ENCODE results near the gene TNFAIP8L1. TPM values are rescaled to one million over a fixed set of nuclear protein-coding genes. Genes with fewer than 3 reads are reported as not detected.

Gene TNFAIP8L1
- total and polyA plus RNA-seq, 4 donors: 15.6 to 29.0 (median 20.1) TPM

DNA sequence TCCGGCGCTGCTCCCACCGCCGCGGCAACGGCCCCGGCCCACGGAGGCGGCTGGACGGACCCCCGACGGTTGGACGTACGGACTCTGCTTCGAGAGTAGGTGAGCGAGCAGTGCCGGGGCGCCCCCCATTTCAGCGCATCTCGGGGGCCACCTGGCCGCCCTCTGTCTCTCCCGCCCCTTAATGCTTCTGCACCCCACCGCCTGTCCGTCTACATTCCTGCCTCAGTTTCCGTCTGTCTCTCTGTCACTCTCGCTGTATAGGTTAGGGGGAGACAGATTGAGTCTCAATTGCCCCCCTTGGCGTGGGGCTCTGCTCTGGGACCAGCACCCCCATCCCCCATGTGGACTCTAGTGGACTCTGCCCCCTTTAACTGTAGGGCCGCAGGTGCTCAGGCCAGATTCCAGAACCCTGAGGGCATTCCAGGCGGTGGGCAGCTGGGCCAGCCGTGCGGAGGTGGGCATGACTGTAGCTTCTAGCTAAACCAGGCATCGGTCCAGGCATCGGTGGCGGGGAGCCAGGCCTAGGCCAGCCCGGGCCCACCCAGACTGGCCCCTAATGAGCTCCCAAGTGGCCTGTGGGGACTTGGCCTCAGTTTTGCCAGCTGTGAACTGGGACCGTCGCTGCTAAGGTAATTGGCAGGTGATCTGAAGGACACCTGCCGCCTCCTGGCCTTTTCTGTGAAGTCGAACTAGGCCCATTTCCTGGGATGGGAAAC, 373 bp downstream of the TNFAIP8L1 start:
- Histone ChIP-seq H3K27ac (ENCODE audit: low read depth in 1 of 2, low read length in 2 of 2) (peak overlapping the region; percentile 76 to 83), H3K27me3 (ENCODE audit: control insufficient read depth in 4 of 4, insufficient read depth in 4 of 4, low read length in 3 of 4) (no peaks in the 10 kb centered on the region), H3K4me1 (ENCODE audit: control insufficient read depth in 4 of 4, insufficient read depth in 4 of 4, low read length in 3 of 4) (peaks cover 4 to 31% (median 28%) of the 10 kb centered on the region in 4 donors), H3K9ac (ENCODE audit: low read depth in 1 of 2, low read length in 2 of 2) (peak overlapping the region; percentile 63 to 69), H3K4me3 (ENCODE audit: low read depth in 1 of 3, low read length in 3 of 3) (peak overlapping the region; percentile 83 to 92 (median 87)), H3K36me3 (ENCODE audit: control insufficient read depth in 4 of 4, insufficient read depth in 3 of 4, low read depth in 1 of 4, low read length in 3 of 4) (no peaks in the 10 kb centered on the region), H3K9me3 (ENCODE audit: control insufficient read depth in 4 of 4, low read length in 3 of 4) (no peaks in the 10 kb centered on the region)
- TF ChIP-seq, protein P1, sequence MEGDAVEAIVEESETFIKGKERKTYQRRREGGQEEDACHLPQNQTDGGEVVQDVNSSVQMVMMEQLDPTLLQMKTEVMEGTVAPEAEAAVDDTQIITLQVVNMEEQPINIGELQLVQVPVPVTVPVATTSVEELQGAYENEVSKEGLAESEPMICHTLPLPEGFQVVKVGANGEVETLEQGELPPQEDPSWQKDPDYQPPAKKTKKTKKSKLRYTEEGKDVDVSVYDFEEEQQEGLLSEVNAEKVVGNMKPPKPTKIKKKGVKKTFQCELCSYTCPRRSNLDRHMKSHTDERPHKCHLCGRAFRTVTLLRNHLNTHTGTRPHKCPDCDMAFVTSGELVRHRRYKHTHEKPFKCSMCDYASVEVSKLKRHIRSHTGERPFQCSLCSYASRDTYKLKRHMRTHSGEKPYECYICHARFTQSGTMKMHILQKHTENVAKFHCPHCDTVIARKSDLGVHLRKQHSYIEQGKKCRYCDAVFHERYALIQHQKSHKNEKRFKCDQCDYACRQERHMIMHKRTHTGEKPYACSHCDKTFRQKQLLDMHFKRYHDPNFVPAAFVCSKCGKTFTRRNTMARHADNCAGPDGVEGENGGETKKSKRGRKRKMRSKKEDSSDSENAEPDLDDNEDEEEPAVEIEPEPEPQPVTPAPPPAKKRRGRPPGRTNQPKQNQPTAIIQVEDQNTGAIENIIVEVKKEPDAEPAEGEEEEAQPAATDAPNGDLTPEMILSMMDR (IDR thresholded peaks at IDR 0.05; ENCODE audit: low read depth, low read length, missing input control): no peak
- TF ChIP-seq, protein P2, sequence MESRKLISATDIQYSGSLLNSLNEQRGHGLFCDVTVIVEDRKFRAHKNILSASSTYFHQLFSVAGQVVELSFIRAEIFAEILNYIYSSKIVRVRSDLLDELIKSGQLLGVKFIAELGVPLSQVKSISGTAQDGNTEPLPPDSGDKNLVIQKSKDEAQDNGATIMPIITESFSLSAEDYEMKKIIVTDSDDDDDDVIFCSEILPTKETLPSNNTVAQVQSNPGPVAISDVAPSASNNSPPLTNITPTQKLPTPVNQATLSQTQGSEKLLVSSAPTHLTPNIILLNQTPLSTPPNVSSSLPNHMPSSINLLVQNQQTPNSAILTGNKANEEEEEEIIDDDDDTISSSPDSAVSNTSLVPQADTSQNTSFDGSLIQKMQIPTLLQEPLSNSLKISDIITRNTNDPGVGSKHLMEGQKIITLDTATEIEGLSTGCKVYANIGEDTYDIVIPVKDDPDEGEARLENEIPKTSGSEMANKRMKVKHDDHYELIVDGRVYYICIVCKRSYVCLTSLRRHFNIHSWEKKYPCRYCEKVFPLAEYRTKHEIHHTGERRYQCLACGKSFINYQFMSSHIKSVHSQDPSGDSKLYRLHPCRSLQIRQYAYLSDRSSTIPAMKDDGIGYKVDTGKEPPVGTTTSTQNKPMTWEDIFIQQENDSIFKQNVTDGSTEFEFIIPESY (IDR thresholded peaks at IDR 0.05): no peak
- TF ChIP-seq, protein P3, sequence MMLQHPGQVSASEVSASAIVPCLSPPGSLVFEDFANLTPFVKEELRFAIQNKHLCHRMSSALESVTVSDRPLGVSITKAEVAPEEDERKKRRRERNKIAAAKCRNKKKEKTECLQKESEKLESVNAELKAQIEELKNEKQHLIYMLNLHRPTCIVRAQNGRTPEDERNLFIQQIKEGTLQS (IDR thresholded peaks at IDR 0.05): no peak
- no peak for TF ChIP-seq YY1 (IDR thresholded peaks at IDR 0.05)
- TF ChIP-seq HNF4G (IDR thresholded peaks at IDR 0.05): peak; percentile 67
- peak; percentile 33 to 44 for TF ChIP-seq RXRA (IDR thresholded peaks at IDR 0.05)
- TF ChIP-seq NR2F2 (IDR thresholded peaks at IDR 0.05): no peak
- peak; percentile 89 to 94 for TF ChIP-seq HNF4A (conservative IDR thresholded peaks at IDR 0.05)
- no peak for TF ChIP-seq GABPA (IDR thresholded peaks at IDR 0.05 in 1 of 2, conservative IDR thresholded peaks at IDR 0.05 in 1 of 2)
- peak in 1 of 2 donors; percentile 22 for TF ChIP-seq RAD21 (IDR thresholded peaks at IDR 0.05)
- no peak for TF ChIP-seq SP1 (IDR thresholded peaks at IDR 0.05)
- no peak for TF ChIP-seq MAX (IDR thresholded peaks at IDR 0.05)
- no peak for TF ChIP-seq FOXA1 (IDR thresholded peaks at IDR 0.05)
- no peak for TF ChIP-seq TAF1 (conservative IDR thresholded peaks at IDR 0.05)
- TF ChIP-seq, protein P4, sequence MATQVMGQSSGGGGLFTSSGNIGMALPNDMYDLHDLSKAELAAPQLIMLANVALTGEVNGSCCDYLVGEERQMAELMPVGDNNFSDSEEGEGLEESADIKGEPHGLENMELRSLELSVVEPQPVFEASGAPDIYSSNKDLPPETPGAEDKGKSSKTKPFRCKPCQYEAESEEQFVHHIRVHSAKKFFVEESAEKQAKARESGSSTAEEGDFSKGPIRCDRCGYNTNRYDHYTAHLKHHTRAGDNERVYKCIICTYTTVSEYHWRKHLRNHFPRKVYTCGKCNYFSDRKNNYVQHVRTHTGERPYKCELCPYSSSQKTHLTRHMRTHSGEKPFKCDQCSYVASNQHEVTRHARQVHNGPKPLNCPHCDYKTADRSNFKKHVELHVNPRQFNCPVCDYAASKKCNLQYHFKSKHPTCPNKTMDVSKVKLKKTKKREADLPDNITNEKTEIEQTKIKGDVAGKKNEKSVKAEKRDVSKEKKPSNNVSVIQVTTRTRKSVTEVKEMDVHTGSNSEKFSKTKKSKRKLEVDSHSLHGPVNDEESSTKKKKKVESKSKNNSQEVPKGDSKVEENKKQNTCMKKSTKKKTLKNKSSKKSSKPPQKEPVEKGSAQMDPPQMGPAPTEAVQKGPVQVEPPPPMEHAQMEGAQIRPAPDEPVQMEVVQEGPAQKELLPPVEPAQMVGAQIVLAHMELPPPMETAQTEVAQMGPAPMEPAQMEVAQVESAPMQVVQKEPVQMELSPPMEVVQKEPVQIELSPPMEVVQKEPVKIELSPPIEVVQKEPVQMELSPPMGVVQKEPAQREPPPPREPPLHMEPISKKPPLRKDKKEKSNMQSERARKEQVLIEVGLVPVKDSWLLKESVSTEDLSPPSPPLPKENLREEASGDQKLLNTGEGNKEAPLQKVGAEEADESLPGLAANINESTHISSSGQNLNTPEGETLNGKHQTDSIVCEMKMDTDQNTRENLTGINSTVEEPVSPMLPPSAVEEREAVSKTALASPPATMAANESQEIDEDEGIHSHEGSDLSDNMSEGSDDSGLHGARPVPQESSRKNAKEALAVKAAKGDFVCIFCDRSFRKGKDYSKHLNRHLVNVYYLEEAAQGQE (IDR thresholded peaks at IDR 0.05): no peak
- TF ChIP-seq FOXA2 (IDR thresholded peaks at IDR 0.05): no peak
- no peak for DNase-seq (ENCODE audit: low spot score)
- 3% methylated on average over 39 of the region's 39 CpGs for WGBS

Measured in liver (tissue), 9 donors.